HTR-8/SVneo (cell line): Measurements from ENCODE around the gene ABCF1.

Experiments
- DNase-seq: peaks from one replicate; pipeline ENCODE4 v3.0.0; 2011; ENCODE audit warnings: low spot score, mixed read lengths; ENCODE audit not compliant: insufficient read length
- FAIRE-seq: peaks from 2 replicates; lab custom pipeline; 2011; peaks lifted over from hg19 to GRCh38; lab: Jason Lieb, UNC

Gene ABCF1

GRCh38 chr6:30616811-30617564 lies 45.7 kb downstream of the ABCF1 start, which contains the start of gene PPP1R10:
TSS of gene PPP1R10 (minus strand) at chr6:30617243. CDS start at chr6:30609944, 7,299 bp downstream.
- DNase-seq (peak; percentile 94), FAIRE-seq (peak; percentile 95)

- FAIRE-seq, result no peak
- peak; percentile 91 for DNase-seq
Measured at GRCh38 chr6:30617565-30618269, 46.5 kb downstream of the ABCF1 start, which contains the start of gene MRPS18B. TSS of gene MRPS18B (plus strand) at chr6:30617840. CDS start at chr6:30617866, 26 bp downstream.

GRCh38 chr6:30618270-30618797 lies 47.1 kb downstream of the ABCF1 start:
- no peak for FAIRE-seq

GRCh38 chr6:30619561-30619960 lies 48.3 kb downstream of the ABCF1 start:
- no peak for FAIRE-seq
- DNase-seq, result no peak

More at GRCh38 chr6:30618270-30618797, 47.1 kb downstream of the ABCF1 start:
- no peak for DNase-seq

- FAIRE-seq (no peak), DNase-seq (no peak)
Measured at GRCh38 chr6:30625511-30625910, 54.3 kb downstream of the ABCF1 start.

GRCh38 chr6:30626484-30627366 lies 55.5 kb downstream of the ABCF1 start, which contains the start of gene ATAT1:
TSS of gene ATAT1 (plus strand) at chr6:30626874.
- FAIRE-seq (peak; percentile 74), DNase-seq (peak; percentile 92)

- DNase-seq, result no peak
- no peak for FAIRE-seq
Measured at GRCh38 chr6:30635834-30636233, 64.6 kb downstream of the ABCF1 start.

GRCh38 chr6:30640481-30640880 lies 69.2 kb downstream of the ABCF1 start:
- FAIRE-seq (no peak), DNase-seq (no peak)

GRCh38 chr6:30641048-30641447 lies 69.8 kb downstream of the ABCF1 start:
- DNase-seq, result no peak
- no peak for FAIRE-seq
